ENCODE measurements around the gene DNAH17. TPM values are rescaled to one million over a fixed set of nuclear protein-coding genes. Genes with fewer than 3 reads are reported as not detected.
A peak's percentile ranks its signal among the peaks of the same experiment; 100 is the strongest.

The DNAH17 gene
- total and polyA plus RNA-seq, 2 experiments from 2014 or later: 0.64 TPM; not detected in 1

- H3K9me3 ChIP-seq (ENCODE audit: low read depth): no peaks in the 10 kb centered on the region
- H3K4me1 ChIP-seq (ENCODE audit: insufficient read depth): peaks cover 25% of the 10 kb centered on the region
- no peaks in the 10 kb centered on the region for H3K79me2 ChIP-seq (ENCODE audit: insufficient read depth)
- WGBS, 2 experiments (ENCODE audit: low coverage in 1 of 2, low lambda C conversion rate in 2 of 2, missing lambda C conversion rate in 2 of 2): 33% methylated on average over 9 of the region's 9 CpGs
- no peak overlapping the region for H3K4me2 ChIP-seq (ENCODE audit: unreplicated experiment)
- no peaks in the 10 kb centered on the region for H4K20me1 ChIP-seq (ENCODE audit: insufficient read depth)
- H3K27ac ChIP-seq: no peak overlapping the region; the same call in 1 of the 2 replicates
- in situ Hi-C loops (cut with MboI): no loop called here
- TF ChIP-seq EZH2 (IDR thresholded peaks at IDR 0.05; ENCODE audit: insufficient read depth, poor library complexity, severe bottlenecking) (no peak), EZH2phosphoT487 (IDR thresholded peaks at IDR 0.05; ENCODE audit: insufficient read depth, low read depth) (no peak)
- no peaks in the 10 kb centered on the region for H3K9me2 ChIP-seq (ENCODE audit: insufficient read depth)
- H2AFZ ChIP-seq: peak overlapping the region; percentile 16; the same call in 1 of the 2 replicates
- peak; percentile 86 for DNase-seq
- no peaks in the 10 kb centered on the region for H3K36me3 ChIP-seq (ENCODE audit: low read depth)
- no peak overlapping the region for H3K4me3 ChIP-seq
- no peaks in the 10 kb centered on the region for H3K27me3 ChIP-seq (replicated peaks; ENCODE audit: insufficient read depth)
- H3F3A ChIP-seq (ENCODE audit: insufficient read depth): peaks cover 7% of the 10 kb centered on the region; the same call in 1 of the 2 replicates
- no peak overlapping the region for H3K9ac ChIP-seq
Observed at GRCh38 chr17:78598013-78598471, 20.8 kb upstream of the DNAH17 start.

- 95 to 96% methylated on average over 12 of the region's 12 CpGs for WGBS, 2 experiments (ENCODE audit: low coverage in 1 of 2, low lambda C conversion rate in 2 of 2, missing lambda C conversion rate in 2 of 2)
- Histone ChIP-seq H3K79me2 (ENCODE audit: insufficient read depth) (no peaks in the 10 kb centered on the region), H4K20me1 (ENCODE audit: insufficient read depth) (no peaks in the 10 kb centered on the region), H3K4me1 (ENCODE audit: insufficient read depth) (peaks cover 28% of the 10 kb centered on the region), H3F3A (ENCODE audit: insufficient read depth) (peaks cover 11% of the 10 kb centered on the region; the same call in 1 of the 2 replicates), H2AFZ (no peak overlapping the region), H3K9ac (no peak overlapping the region), H3K4me3 (no peak overlapping the region), H3K9me3 (ENCODE audit: low read depth) (no peaks in the 10 kb centered on the region), H3K4me2 (ENCODE audit: unreplicated experiment) (no peak overlapping the region), H3K27ac (no peak overlapping the region), H3K36me3 (ENCODE audit: low read depth) (no peaks in the 10 kb centered on the region), H3K9me2 (ENCODE audit: insufficient read depth) (no peaks in the 10 kb centered on the region), H3K27me3 (replicated peaks; ENCODE audit: insufficient read depth) (no peaks in the 10 kb centered on the region)
- in situ Hi-C loops (cut with MboI): no loop called here
- no peak for DNase-seq
- TF ChIP-seq EZH2 (IDR thresholded peaks at IDR 0.05; ENCODE audit: insufficient read depth, poor library complexity, severe bottlenecking) (no peak), EZH2phosphoT487 (IDR thresholded peaks at IDR 0.05; ENCODE audit: insufficient read depth, low read depth) (no peak)
Observed at GRCh38 chr17:78596871-78597764, 19.9 kb upstream of the DNAH17 start.

GRCh38 chr17:78595135-78595810 lies 18.1 kb upstream of the DNAH17 start:
- Histone ChIP-seq H3K4me1 (ENCODE audit: insufficient read depth) (peaks cover 25% of the 10 kb centered on the region), H3K4me2 (ENCODE audit: unreplicated experiment) (no peak overlapping the region), H3K9me2 (ENCODE audit: insufficient read depth) (no peaks in the 10 kb centered on the region)

DNA sequence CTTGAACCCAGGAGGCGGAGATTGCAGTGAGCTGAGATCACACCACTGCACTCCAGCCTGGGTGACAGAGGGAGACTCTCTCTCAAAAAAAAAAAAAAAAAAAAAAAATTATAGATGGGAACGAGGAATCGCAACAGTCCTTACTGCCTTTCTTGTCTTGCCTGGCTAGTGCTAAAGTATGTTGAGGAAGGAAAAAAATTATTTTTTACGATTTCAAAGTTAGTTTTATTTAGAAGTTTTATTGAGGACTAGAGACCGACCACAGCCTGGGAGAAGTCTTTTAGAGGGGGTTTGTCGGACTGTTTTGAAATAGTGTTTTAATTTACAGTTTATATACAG lies 15.8 kb upstream of the DNAH17 start:
- WGBS, 2 experiments (ENCODE audit: low coverage in 1 of 2, low lambda C conversion rate in 2 of 2, missing lambda C conversion rate in 2 of 2): 57 to 63% methylated on average over 6 of the region's 6 CpGs

More at GRCh38 chr17:78595135-78595810, 18.1 kb upstream of the DNAH17 start:
- in situ Hi-C loops (cut with MboI): no loop called here
- H3K27ac ChIP-seq: no peak overlapping the region
- no peaks in the 10 kb centered on the region for H4K20me1 ChIP-seq (ENCODE audit: insufficient read depth)
- DNase-seq: no peak
- no peak overlapping the region for H2AFZ ChIP-seq
- H3K36me3 ChIP-seq (ENCODE audit: low read depth): no peaks in the 10 kb centered on the region
- no peaks in the 10 kb centered on the region for H3K79me2 ChIP-seq (ENCODE audit: insufficient read depth)
- no peaks in the 10 kb centered on the region for H3K27me3 ChIP-seq (replicated peaks; ENCODE audit: insufficient read depth)
- no peaks in the 10 kb centered on the region for H3K9me3 ChIP-seq (ENCODE audit: low read depth)
- no peak overlapping the region for H3K9ac ChIP-seq
- peaks cover 23% of the 10 kb centered on the region for H3F3A ChIP-seq (ENCODE audit: insufficient read depth)
- H3K4me3 ChIP-seq: no peak overlapping the region
- 97 to 98% methylated on average over 9 of the region's 9 CpGs for WGBS, 2 experiments (ENCODE audit: low coverage in 1 of 2, low lambda C conversion rate in 2 of 2, missing lambda C conversion rate in 2 of 2)
- TF ChIP-seq EZH2phosphoT487 (IDR thresholded peaks at IDR 0.05; ENCODE audit: insufficient read depth, low read depth) (no peak), EZH2 (IDR thresholded peaks at IDR 0.05; ENCODE audit: insufficient read depth, poor library complexity, severe bottlenecking) (no peak)

More for the DNA sequence above, 15.8 kb upstream of the DNAH17 start:
- no peak for DNase-seq
- Histone ChIP-seq H3K9me2 (ENCODE audit: insufficient read depth) (no peaks in the 10 kb centered on the region), H3K27me3 (replicated peaks; ENCODE audit: insufficient read depth) (no peaks in the 10 kb centered on the region), H3K9me3 (ENCODE audit: low read depth) (no peaks in the 10 kb centered on the region), H3K4me1 (ENCODE audit: insufficient read depth) (peaks cover 20% of the 10 kb centered on the region), H3K4me3 (no peak overlapping the region), H2AFZ (peak overlapping the region; percentile 49), H4K20me1 (ENCODE audit: insufficient read depth) (no peaks in the 10 kb centered on the region), H3K27ac (peak overlapping the region; percentile 69), H3F3A (ENCODE audit: insufficient read depth) (peaks cover 23% of the 10 kb centered on the region), H3K36me3 (ENCODE audit: low read depth) (no peaks in the 10 kb centered on the region), H3K9ac (peak overlapping the region; percentile 22), H3K79me2 (ENCODE audit: insufficient read depth) (no peaks in the 10 kb centered on the region), H3K4me2 (ENCODE audit: unreplicated experiment) (peak overlapping the region; percentile 24)
- in situ Hi-C loops (cut with MboI): no loop called here
- no peak for TF ChIP-seq EZH2phosphoT487 (IDR thresholded peaks at IDR 0.05; ENCODE audit: insufficient read depth, low read depth)
- no peak for TF ChIP-seq EZH2 (IDR thresholded peaks at IDR 0.05; ENCODE audit: insufficient read depth, poor library complexity, severe bottlenecking)
